ENCODE measurements around the gene NEK4.
A peak's percentile ranks its signal among the peaks of the same experiment; 100 is the strongest.

Gene NEK4

DNA sequence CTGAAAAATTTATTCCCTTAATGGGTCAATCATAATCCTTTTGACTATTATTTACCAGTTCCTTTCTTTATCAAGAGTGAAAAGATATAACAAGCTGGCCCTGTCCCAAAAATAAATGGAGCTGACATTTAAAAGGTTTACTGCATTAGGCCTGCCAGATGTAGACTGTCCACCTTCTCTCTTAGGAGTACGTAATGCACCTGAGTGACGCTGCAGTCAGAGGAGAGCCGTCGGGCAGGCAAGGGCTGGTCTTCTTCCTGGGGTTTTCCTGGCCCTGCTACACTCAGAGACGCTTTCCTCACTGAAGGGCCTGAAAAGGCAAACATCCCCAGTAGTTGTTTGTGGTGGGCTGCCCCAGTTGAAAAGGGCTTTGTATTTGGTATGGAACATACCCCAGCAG is 27.6 kb downstream of the NEK4 start:
- Histone ChIP-seq H3K79me2 (ENCODE audit: low read length) (no peaks in the 10 kb centered on the region), H3K9me3 (ENCODE audit: insufficient read depth, low read length) (no peaks in the 10 kb centered on the region), H3K4me1 (ENCODE audit: low read length) (no peaks in the 10 kb centered on the region), H3K27ac (ENCODE audit: low read length) (no peak overlapping the region), H3K4me3 (ENCODE audit: low read length) (no peak overlapping the region), H3K9ac (ENCODE audit: low read length) (no peak overlapping the region), H3K36me3 (replicated peaks; ENCODE audit: low read depth, low read length) (peaks cover 42% of the 10 kb centered on the region), H4K20me1 (ENCODE audit: insufficient read depth, low read length) (no peaks in the 10 kb centered on the region), H2AFZ (ENCODE audit: low read depth, low read length) (no peak overlapping the region), H3K4me2 (ENCODE audit: low read length) (no peak overlapping the region), H3K27me3 (ENCODE audit: low read depth, low read length) (no peaks in the 10 kb centered on the region)
- TF ChIP-seq CTCF (IDR thresholded peaks at IDR 0.05; ENCODE audit: low read depth, low read length) (no peak), EZH2phosphoT487 (IDR thresholded peaks at IDR 0.05; ENCODE audit: low read depth) (no peak)

DNA sequence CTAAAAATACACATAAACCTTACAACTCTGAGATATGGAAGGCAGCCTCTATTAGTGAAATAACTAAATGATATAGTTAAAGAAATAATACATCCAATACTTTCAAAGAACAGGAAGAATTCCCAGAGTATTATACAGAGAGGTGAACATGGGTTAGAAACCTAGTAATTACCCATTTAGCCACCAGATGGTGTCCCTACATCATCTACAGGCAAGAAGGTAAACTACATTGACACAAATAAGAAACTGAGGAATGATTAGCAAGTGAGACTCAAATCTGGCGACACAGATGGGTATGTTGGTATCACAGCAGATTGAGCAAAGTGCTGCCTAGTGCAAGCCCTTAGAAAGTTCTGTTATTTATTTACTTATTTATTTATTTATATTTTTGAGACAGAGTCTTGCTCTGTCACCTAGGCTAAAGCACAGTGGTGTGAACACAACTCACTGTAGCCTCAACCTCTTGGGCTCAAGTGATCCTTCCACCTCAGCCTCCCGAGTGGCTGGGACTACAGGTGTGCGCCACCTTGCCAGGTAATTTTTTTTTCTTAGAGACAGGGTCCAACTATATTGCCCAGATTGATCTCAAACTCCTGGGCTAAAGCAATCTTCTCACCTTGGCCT is 28.2 kb downstream of the NEK4 start:
- Histone ChIP-seq H3K27ac (ENCODE audit: low read length) (no peak overlapping the region), H3K27me3 (ENCODE audit: low read depth, low read length) (no peaks in the 10 kb centered on the region), H2AFZ (ENCODE audit: low read depth, low read length) (no peak overlapping the region), H3K4me2 (ENCODE audit: low read length) (no peak overlapping the region), H3K9ac (ENCODE audit: low read length) (no peak overlapping the region), H4K20me1 (ENCODE audit: insufficient read depth, low read length) (no peaks in the 10 kb centered on the region), H3K4me3 (ENCODE audit: low read length) (no peak overlapping the region), H3K4me1 (ENCODE audit: low read length) (no peaks in the 10 kb centered on the region), H3K79me2 (ENCODE audit: low read length) (no peaks in the 10 kb centered on the region), H3K9me3 (ENCODE audit: insufficient read depth, low read length) (no peaks in the 10 kb centered on the region), H3K36me3 (replicated peaks; ENCODE audit: low read depth, low read length) (peaks cover 40% of the 10 kb centered on the region)
- TF ChIP-seq EZH2phosphoT487 (IDR thresholded peaks at IDR 0.05; ENCODE audit: low read depth): no peak
- peak; percentile 85 for TF ChIP-seq CTCF (IDR thresholded peaks at IDR 0.05; ENCODE audit: low read depth, low read length)

DNA sequence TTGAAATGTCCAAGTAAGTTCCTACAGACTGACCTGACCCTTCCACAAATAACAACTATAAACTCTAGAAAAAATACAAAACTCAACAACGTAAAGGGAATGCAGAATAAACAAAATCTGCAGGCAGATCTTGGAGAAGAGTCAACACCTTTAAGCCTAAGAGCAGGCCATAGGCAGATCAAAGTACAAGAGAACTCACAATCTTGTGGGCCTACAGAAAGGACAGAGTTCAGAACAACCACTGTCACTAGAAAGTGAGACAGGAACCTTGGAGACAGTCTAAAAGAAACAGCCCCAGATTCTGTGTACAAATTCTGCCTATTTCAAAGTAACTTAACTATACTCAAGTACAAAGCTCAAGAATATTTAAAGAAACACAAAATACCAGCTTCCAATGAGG is 31.0 kb downstream of the NEK4 start:
- Histone ChIP-seq H3K27ac (ENCODE audit: low read length) (no peak overlapping the region), H3K4me3 (ENCODE audit: low read length) (no peak overlapping the region), H3K79me2 (ENCODE audit: low read length) (no peaks in the 10 kb centered on the region), H3K9me3 (ENCODE audit: insufficient read depth, low read length) (no peaks in the 10 kb centered on the region), H4K20me1 (ENCODE audit: insufficient read depth, low read length) (no peaks in the 10 kb centered on the region), H3K4me2 (ENCODE audit: low read length) (no peak overlapping the region), H3K9ac (ENCODE audit: low read length) (no peak overlapping the region), H3K36me3 (replicated peaks; ENCODE audit: low read depth, low read length) (peaks cover 36% of the 10 kb centered on the region), H3K4me1 (ENCODE audit: low read length) (no peaks in the 10 kb centered on the region), H3K27me3 (ENCODE audit: low read depth, low read length) (no peaks in the 10 kb centered on the region), H2AFZ (ENCODE audit: low read depth, low read length) (no peak overlapping the region)
- no peak for TF ChIP-seq CTCF (IDR thresholded peaks at IDR 0.05; ENCODE audit: low read depth, low read length)
- TF ChIP-seq EZH2phosphoT487 (IDR thresholded peaks at IDR 0.05; ENCODE audit: low read depth): no peak

GRCh38 chr3:52733256-52733891 is 37.4 kb downstream of the NEK4 start:
- no peaks in the 10 kb centered on the region for H4K20me1 ChIP-seq (ENCODE audit: insufficient read depth, low read length)
- peaks cover 10% of the 10 kb centered on the region; the same call in 1 of the 2 replicates for H3K9me3 ChIP-seq (ENCODE audit: insufficient read depth, low read length)
- TF ChIP-seq EZH2phosphoT487 (IDR thresholded peaks at IDR 0.05; ENCODE audit: low read depth) (no peak), CTCF (IDR thresholded peaks at IDR 0.05; ENCODE audit: low read depth, low read length) (no peak)
- H3K27me3 ChIP-seq (ENCODE audit: low read depth, low read length): no peaks in the 10 kb centered on the region
- peaks cover 45% of the 10 kb centered on the region for H3K36me3 ChIP-seq (replicated peaks; ENCODE audit: low read depth, low read length)
- no peak overlapping the region for H3K9ac ChIP-seq (ENCODE audit: low read length)
- no peak overlapping the region for H2AFZ ChIP-seq (ENCODE audit: low read depth, low read length)
- no peak overlapping the region for H3K27ac ChIP-seq (ENCODE audit: low read length)
- no peak overlapping the region for H3K4me2 ChIP-seq (ENCODE audit: low read length)
- H3K4me1 ChIP-seq (ENCODE audit: low read length): peaks cover 5% of the 10 kb centered on the region; the same call in 1 of the 2 replicates
- H3K4me3 ChIP-seq (ENCODE audit: low read length): no peak overlapping the region
- no peaks in the 10 kb centered on the region for H3K79me2 ChIP-seq (ENCODE audit: low read length)
